ENCODE measurements around the gene DNM3. TPM values are rescaled to one million over a fixed set of nuclear protein-coding genes. Genes with fewer than 3 reads are reported as not detected.

The DNM3 gene
- total RNA-seq, 1 donor from 2014 or later = 7.7 TPM

DNA sequence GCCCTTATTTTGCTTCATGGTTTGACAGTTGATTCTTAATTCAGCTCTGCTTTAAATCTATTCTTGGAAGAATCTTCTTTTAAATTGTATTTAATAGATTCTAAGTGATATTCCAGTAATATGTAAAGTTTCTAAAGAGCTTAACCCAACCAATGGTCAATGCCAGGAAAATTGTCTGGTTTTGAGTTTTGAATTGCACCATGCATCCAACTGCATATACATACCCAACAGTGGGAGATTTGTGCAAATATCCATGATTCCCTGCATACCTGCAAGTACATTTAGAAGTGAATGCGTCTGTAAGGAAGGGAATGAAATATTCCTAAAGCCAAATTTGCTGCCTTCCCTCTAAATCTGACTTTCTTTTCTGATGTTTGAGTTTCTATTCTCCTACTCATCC, 543.4 kb downstream of the DNM3 start:
- no peak overlapping the region for H3K4me3 Mint-ChIP-seq (ENCODE audit: unreplicated experiment)
- peaks cover 8% of the 10 kb centered on the region for H3K36me3 Mint-ChIP-seq (ENCODE audit: low read depth, unreplicated experiment)
- peak overlapping the region; percentile 13 for H3K27ac Mint-ChIP-seq (ENCODE audit: unreplicated experiment)
- DNase-seq (ENCODE audit: low spot score) = no peak
- peaks cover 44% of the 10 kb centered on the region for H3K4me1 Mint-ChIP-seq (ENCODE audit: unreplicated experiment)
- TF ChIP-seq, protein P1, sequence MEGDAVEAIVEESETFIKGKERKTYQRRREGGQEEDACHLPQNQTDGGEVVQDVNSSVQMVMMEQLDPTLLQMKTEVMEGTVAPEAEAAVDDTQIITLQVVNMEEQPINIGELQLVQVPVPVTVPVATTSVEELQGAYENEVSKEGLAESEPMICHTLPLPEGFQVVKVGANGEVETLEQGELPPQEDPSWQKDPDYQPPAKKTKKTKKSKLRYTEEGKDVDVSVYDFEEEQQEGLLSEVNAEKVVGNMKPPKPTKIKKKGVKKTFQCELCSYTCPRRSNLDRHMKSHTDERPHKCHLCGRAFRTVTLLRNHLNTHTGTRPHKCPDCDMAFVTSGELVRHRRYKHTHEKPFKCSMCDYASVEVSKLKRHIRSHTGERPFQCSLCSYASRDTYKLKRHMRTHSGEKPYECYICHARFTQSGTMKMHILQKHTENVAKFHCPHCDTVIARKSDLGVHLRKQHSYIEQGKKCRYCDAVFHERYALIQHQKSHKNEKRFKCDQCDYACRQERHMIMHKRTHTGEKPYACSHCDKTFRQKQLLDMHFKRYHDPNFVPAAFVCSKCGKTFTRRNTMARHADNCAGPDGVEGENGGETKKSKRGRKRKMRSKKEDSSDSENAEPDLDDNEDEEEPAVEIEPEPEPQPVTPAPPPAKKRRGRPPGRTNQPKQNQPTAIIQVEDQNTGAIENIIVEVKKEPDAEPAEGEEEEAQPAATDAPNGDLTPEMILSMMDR (IDR thresholded peaks at IDR 0.05; ENCODE audit: unreplicated experiment) = no peak
- H3K9me3 Mint-ChIP-seq (ENCODE audit: unreplicated experiment) = no peaks in the 10 kb centered on the region
- no peaks in the 10 kb centered on the region for H3K27me3 Mint-ChIP-seq (ENCODE audit: unreplicated experiment)

DNA sequence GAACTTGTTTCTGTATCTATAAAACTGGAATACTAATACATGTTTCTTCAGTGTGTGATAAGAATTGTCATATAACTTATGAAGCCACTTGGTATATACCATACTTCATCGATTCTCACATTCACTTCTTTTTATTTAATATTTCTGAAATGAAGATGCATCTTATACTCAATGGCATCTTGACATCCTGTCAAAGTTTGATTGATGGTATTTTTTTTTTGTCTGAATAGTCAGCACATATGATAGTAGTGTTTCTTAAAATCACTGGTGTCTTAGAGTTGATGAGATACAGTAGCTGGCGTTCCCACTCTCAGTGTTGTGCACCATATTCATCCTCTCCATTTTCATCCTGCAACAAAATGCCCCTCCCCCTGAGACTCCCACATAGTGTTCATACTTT, 544.7 kb downstream of the DNM3 start:
- H3K27me3 Mint-ChIP-seq (ENCODE audit: unreplicated experiment) = no peaks in the 10 kb centered on the region
- H3K27ac Mint-ChIP-seq (ENCODE audit: unreplicated experiment) = no peak overlapping the region
- H3K36me3 Mint-ChIP-seq (ENCODE audit: low read depth, unreplicated experiment) = peaks cover 8% of the 10 kb centered on the region
- H3K4me3 Mint-ChIP-seq (ENCODE audit: unreplicated experiment) = no peak overlapping the region
- H3K9me3 Mint-ChIP-seq (ENCODE audit: unreplicated experiment) = no peaks in the 10 kb centered on the region
- TF ChIP-seq, protein P1 (IDR thresholded peaks at IDR 0.05; ENCODE audit: unreplicated experiment) = no peak
- H3K4me1 Mint-ChIP-seq (ENCODE audit: unreplicated experiment) = peaks cover 44% of the 10 kb centered on the region
- no peak for DNase-seq (ENCODE audit: low spot score)

DNA sequence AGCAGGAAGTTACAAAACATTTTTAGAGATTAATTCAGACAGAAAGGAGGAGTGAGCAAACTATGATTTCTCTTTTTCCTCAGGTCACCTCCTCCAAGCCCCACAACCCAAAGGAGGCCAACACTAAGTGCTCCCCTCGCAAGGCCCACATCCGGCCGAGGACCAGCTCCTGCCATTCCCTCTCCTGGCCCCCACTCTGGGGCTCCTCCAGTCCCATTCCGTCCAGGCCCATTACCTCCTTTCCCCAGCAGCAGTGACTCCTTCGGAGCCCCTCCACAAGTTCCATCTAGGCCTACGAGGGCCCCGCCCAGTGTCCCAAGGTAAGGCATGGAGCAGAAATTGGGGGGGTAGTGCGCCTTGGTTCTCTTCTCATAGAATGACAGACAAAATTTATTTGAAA, 547.2 kb downstream of the DNM3 start:
- Mint-ChIP-seq H3K9me3 (ENCODE audit: unreplicated experiment) (no peaks in the 10 kb centered on the region), H3K4me1 (ENCODE audit: unreplicated experiment) (peaks cover 32% of the 10 kb centered on the region), H3K27ac (ENCODE audit: unreplicated experiment) (no peak overlapping the region), H3K27me3 (ENCODE audit: unreplicated experiment) (no peaks in the 10 kb centered on the region), H3K4me3 (ENCODE audit: unreplicated experiment) (no peak overlapping the region), H3K36me3 (ENCODE audit: low read depth, unreplicated experiment) (peaks cover 8% of the 10 kb centered on the region)
- TF ChIP-seq, protein P1 (IDR thresholded peaks at IDR 0.05; ENCODE audit: unreplicated experiment) = no peak
- DNase-seq (ENCODE audit: low spot score) = no peak

DNA sequence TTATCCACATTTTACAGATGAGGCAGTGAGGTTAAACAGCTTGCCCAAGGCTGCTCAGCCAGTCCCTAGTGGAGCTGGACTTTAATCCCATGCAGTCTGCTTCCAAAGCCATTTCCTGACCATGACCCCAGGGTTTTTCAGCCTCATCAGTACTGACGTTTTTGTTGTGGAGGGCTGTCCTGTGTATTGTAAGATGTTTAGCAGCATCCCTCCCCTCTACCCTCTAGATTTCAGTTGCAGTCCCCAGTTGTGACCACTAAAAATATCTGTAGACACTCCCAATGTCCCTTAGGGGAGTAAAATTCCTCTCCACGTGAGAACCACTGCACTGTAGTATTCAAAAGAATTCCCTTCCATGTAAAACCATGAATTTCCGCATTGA, 549.0 kb downstream of the DNM3 start:
- Mint-ChIP-seq H3K4me1 (ENCODE audit: unreplicated experiment) (peaks cover 33% of the 10 kb centered on the region), H3K36me3 (ENCODE audit: low read depth, unreplicated experiment) (peaks cover 3% of the 10 kb centered on the region), H3K27ac (ENCODE audit: unreplicated experiment) (no peak overlapping the region), H3K4me3 (ENCODE audit: unreplicated experiment) (peak overlapping the region; percentile 14), H3K27me3 (ENCODE audit: unreplicated experiment) (no peaks in the 10 kb centered on the region), H3K9me3 (ENCODE audit: unreplicated experiment) (no peaks in the 10 kb centered on the region)
- TF ChIP-seq, protein P1 (IDR thresholded peaks at IDR 0.05; ENCODE audit: unreplicated experiment) = no peak
- no peak for DNase-seq (ENCODE audit: low spot score)

DNA sequence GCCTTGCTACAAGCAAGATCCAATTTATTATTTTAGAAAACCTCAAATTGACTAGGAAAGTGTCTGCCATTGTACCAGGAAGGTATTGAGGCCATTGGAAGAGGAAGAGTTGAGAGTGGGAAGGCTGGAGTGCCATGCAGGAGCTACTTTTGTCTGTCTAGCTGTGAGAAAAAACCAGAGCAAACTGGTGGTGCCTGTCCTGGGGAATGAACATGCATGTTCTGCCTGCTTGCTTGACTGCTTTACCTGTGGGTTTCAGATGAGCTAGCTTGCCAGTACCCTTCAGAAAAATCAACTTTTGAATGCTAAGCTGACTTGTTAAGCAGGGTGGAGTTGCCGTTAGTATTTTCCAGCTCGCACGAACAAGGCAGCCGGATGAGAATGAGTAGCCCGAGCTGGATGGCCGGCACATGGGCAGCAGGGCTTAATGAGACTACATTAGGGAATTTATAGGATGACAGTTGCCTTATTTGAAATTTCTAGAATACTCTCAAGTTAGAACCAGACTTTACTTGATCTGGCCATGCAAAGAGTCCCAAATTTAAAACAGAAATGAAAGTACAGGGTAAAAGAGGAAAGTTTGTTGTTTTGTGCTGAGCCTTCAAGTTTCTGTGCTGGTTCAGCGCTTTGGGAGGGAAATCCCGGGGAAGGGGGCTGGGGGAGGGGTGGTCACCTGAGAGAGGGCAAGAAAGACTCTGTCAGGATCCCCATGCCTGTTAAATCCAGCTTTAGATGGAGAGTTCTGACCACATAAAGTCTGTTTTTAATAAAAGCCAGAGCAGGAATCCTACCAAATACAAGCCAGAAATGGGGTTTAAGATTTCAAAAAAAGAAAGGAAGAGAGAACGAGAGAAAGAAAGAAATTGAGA, 549.6 kb downstream of the DNM3 start:
- Mint-ChIP-seq H3K4me1 (ENCODE audit: unreplicated experiment) (peaks cover 33% of the 10 kb centered on the region), H3K9me3 (ENCODE audit: unreplicated experiment) (no peaks in the 10 kb centered on the region), H3K27me3 (ENCODE audit: unreplicated experiment) (no peaks in the 10 kb centered on the region), H3K4me3 (ENCODE audit: unreplicated experiment) (peak overlapping the region; percentile 14), H3K27ac (ENCODE audit: unreplicated experiment) (no peak overlapping the region), H3K36me3 (ENCODE audit: low read depth, unreplicated experiment) (peaks cover 2% of the 10 kb centered on the region)
- DNase-seq (ENCODE audit: low spot score) = no peak
- TF ChIP-seq, protein P1 (IDR thresholded peaks at IDR 0.05; ENCODE audit: unreplicated experiment) = no peak

Data from endothelial cell (in vitro differentiated cells).